Measurements from ENCODE around the gene MRPL22. TPM values are rescaled to one million over a fixed set of nuclear protein-coding genes. Genes with fewer than 3 reads are reported as not detected.

The MRPL22 gene
- total RNA-seq, 1 experiment from 2014 or later = 94.0 TPM

GRCh38 chr5:154984946-154985516, 44.2 kb downstream of the MRPL22 start:
- Histone ChIP-seq H3K9me3 (ENCODE audit: insufficient read depth, low read depth) (no peaks in the 10 kb centered on the region), H3K27me3 (ENCODE audit: insufficient read depth, low read depth) (peaks cover 35% of the 10 kb centered on the region), H2AFZ (no peak overlapping the region), H3K4me3 (no peak overlapping the region), H3K27ac (no peak overlapping the region), H3K79me2 (ENCODE audit: low read depth) (no peaks in the 10 kb centered on the region), H4K20me1 (ENCODE audit: insufficient read depth) (no peaks in the 10 kb centered on the region), H3K36me3 (ENCODE audit: low read depth) (no peaks in the 10 kb centered on the region), H3F3A (ENCODE audit: insufficient read depth, low read depth) (no peaks in the 10 kb centered on the region), H3K9me2 (ENCODE audit: insufficient read depth) (no peaks in the 10 kb centered on the region), H3K4me1 (replicated peaks; ENCODE audit: insufficient read depth) (no peaks in the 10 kb centered on the region), H3K4me2 (no peak overlapping the region)
- TF ChIP-seq EZH2 (IDR thresholded peaks at IDR 0.05; ENCODE audit: low read depth) = no peak
- no peak for TF ChIP-seq CTCF (conservative IDR thresholded peaks at IDR 0.05)
- POLR2A ChIA-PET (ENCODE audit: unreplicated experiment) = no interaction called here
- DNase-seq = no peak
- CTCF ChIA-PET = no interaction called here
- intact Hi-C loops (cut with micrococcal nuclease; ENCODE audit: unreplicated experiment) = no loop called here
- no TSS peak for BruUV-seq (replicated peaks)

GRCh38 chr5:154986151-154986550, 45.3 kb downstream of the MRPL22 start:
- Histone ChIP-seq H3F3A (ENCODE audit: insufficient read depth, low read depth) (no peaks in the 10 kb centered on the region), H3K27me3 (ENCODE audit: insufficient read depth, low read depth) (peaks cover 35% of the 10 kb centered on the region), H4K20me1 (ENCODE audit: insufficient read depth) (no peaks in the 10 kb centered on the region), H3K27ac (no peak overlapping the region), H3K4me3 (no peak overlapping the region), H3K9me3 (ENCODE audit: insufficient read depth, low read depth) (no peaks in the 10 kb centered on the region), H3K4me1 (replicated peaks; ENCODE audit: insufficient read depth) (no peaks in the 10 kb centered on the region), H3K79me2 (ENCODE audit: low read depth) (no peaks in the 10 kb centered on the region), H3K36me3 (ENCODE audit: low read depth) (no peaks in the 10 kb centered on the region), H2AFZ (no peak overlapping the region), H3K9me2 (ENCODE audit: insufficient read depth) (no peaks in the 10 kb centered on the region), H3K4me2 (no peak overlapping the region)
- ChIA-PET CTCF (no interaction called here), POLR2A (ENCODE audit: unreplicated experiment) (no interaction called here)
- BruUV-seq (replicated peaks) = no TSS peak
- intact Hi-C loops (cut with micrococcal nuclease; ENCODE audit: unreplicated experiment) = no loop called here
- DNase-seq = no peak
- no peak for TF ChIP-seq CTCF (conservative IDR thresholded peaks at IDR 0.05)
- TF ChIP-seq EZH2 (IDR thresholded peaks at IDR 0.05; ENCODE audit: low read depth) = no peak

- CTCF ChIA-PET = no interaction called here
- no TSS peak for BruUV-seq (replicated peaks)
- Histone ChIP-seq H3K4me3 (no peak overlapping the region), H3K36me3 (ENCODE audit: low read depth) (no peaks in the 10 kb centered on the region), H2AFZ (no peak overlapping the region), H3K9me2 (ENCODE audit: insufficient read depth) (no peaks in the 10 kb centered on the region), H3K27me3 (ENCODE audit: insufficient read depth, low read depth) (peaks cover 28% of the 10 kb centered on the region), H3K27ac (no peak overlapping the region), H3K4me1 (replicated peaks; ENCODE audit: insufficient read depth) (no peaks in the 10 kb centered on the region), H3F3A (ENCODE audit: insufficient read depth, low read depth) (no peaks in the 10 kb centered on the region), H4K20me1 (ENCODE audit: insufficient read depth) (no peaks in the 10 kb centered on the region), H3K79me2 (ENCODE audit: low read depth) (no peaks in the 10 kb centered on the region), H3K4me2 (no peak overlapping the region), H3K9me3 (ENCODE audit: insufficient read depth, low read depth) (no peaks in the 10 kb centered on the region)
- intact Hi-C loops (cut with micrococcal nuclease; ENCODE audit: unreplicated experiment) = no loop called here
- no peak for TF ChIP-seq EZH2 (IDR thresholded peaks at IDR 0.05; ENCODE audit: low read depth)
- no peak for TF ChIP-seq CTCF (conservative IDR thresholded peaks at IDR 0.05)
- no peak for DNase-seq
- POLR2A ChIA-PET (ENCODE audit: unreplicated experiment) = no interaction called here
Observed at GRCh38 chr5:154989626-154990025, 48.8 kb downstream of the MRPL22 start.

Measured in PC-9 (cell line).